OCI-LY1 (cell line): Measurements from ENCODE around the gene MRPL40.

Experiments
- H2AFZ ChIP-seq: fragments of 200-600 bp; sonication (generic), shearing (Covaris generic); 2 replicates; pipeline ENCODE4 v1.6.0; 2014; ENCODE audit warnings: antibody characterized with exemption, mild to moderate bottlenecking, low read length
- H3F3A ChIP-seq: fragments of 200-600 bp; sonication (generic), shearing (Covaris generic); 2 replicates; pipeline ENCODE4 v1.6.0; 2014; ENCODE audit warnings: mild to moderate bottlenecking, antibody characterized with exemption, low read length, moderate library complexity; ENCODE audit not compliant: insufficient read depth
- H3K27ac ChIP-seq: fragments of 200-600 bp; sonication (generic); 2 replicates; pipeline ENCODE4 v1.5.1; 2014; ENCODE audit warnings: low read length, mixed run types, mild to moderate bottlenecking, low read depth; ENCODE audit not compliant: poor library complexity, severe bottlenecking
- H3K27me3 ChIP-seq: fragments of 200-600 bp; sonication (generic); 2 replicates; pipeline ENCODE4 v1.6.0; 2014; ENCODE audit warnings: antibody characterized with exemption, mild to moderate bottlenecking, low read length, moderate library complexity; ENCODE audit not compliant: insufficient read depth
- H3K36me3 ChIP-seq: fragments of 200-600 bp; sonication (generic); 2 replicates; pipeline ENCODE4 v1.6.1; 2014; ENCODE audit warnings: mild to moderate bottlenecking, antibody characterized with exemption, low read length, moderate library complexity, mixed read lengths; ENCODE audit not compliant: insufficient read depth
- H3K4me1 ChIP-seq: fragments of 200-600 bp; sonication (generic); 2 replicates; pipeline ENCODE4 v1.5.1; 2014; ENCODE audit warnings: mild to moderate bottlenecking, low read length, moderate library complexity; ENCODE audit not compliant: insufficient read depth, severe bottlenecking
- H3K4me2 ChIP-seq: fragments of 200-600 bp; sonication (generic), shearing (Covaris generic); 2 replicates; pipeline ENCODE4 v1.6.1; 2014; ENCODE audit warnings: low read length
- H3K4me3 ChIP-seq: fragments of 200-600 bp; sonication (generic); 2 replicates; pipeline ENCODE4 v1.5.1; 2014; ENCODE audit warnings: low read length, low read depth, mild to moderate bottlenecking, mixed read lengths; ENCODE audit not compliant: poor library complexity, severe bottlenecking
- H3K79me2 ChIP-seq: fragments of 200-600 bp; shearing (Covaris generic); 2 replicates; pipeline ENCODE4 v1.6.1; 2016; ENCODE audit warnings: mixed run types, low read length, mixed read lengths; ENCODE audit not compliant: insufficient read depth
- H3K9ac ChIP-seq: fragments of 200-600 bp; sonication (generic), shearing (Covaris generic); 2 replicates; pipeline ENCODE4 v1.6.1; 2014; ENCODE audit warnings: mild to moderate bottlenecking, low read length, mixed read lengths
- H3K9me2 ChIP-seq: fragments of 200-600 bp; sonication (generic), shearing (Covaris generic); 2 replicates; pipeline ENCODE4 v1.6.1; 2014; ENCODE audit warnings: low read depth, mild to moderate bottlenecking, low read length, mixed read lengths
- H3K9me3 ChIP-seq: fragments of 200-600 bp; shearing (Covaris generic); 2 replicates; pipeline ENCODE4 v1.6.1; 2014; ENCODE audit warnings: low read length, mixed read lengths
- H4K20me1 ChIP-seq: fragments of 200-600 bp; sonication (generic), shearing (Covaris generic); 2 replicates; pipeline ENCODE4 v1.6.0; 2016; ENCODE audit warnings: mild to moderate bottlenecking, low read length; ENCODE audit not compliant: insufficient read depth
- EZH2 ChIP-seq: fragments of 200-600 bp; sonication (generic), shearing (Covaris generic); IDR thresholded peaks from 2 replicates; pipeline ENCODE4 v1.8.0; 2017; ENCODE audit warnings: borderline replicate concordance, mixed run types, mild to moderate bottlenecking, antibody characterized with exemption, low read length, moderate library complexity, mixed read lengths
- TF ChIP-seq, protein P1 (sequence below): fragments of 200-600 bp; sonication (generic), shearing (Covaris generic); IDR thresholded peaks from 2 replicates; pipeline ENCODE4 v1.5.1; 2017; ENCODE audit warnings: mild to moderate bottlenecking, antibody characterized with exemption, low read length, moderate library complexity, mixed read lengths

Gene MRPL40

DNA sequence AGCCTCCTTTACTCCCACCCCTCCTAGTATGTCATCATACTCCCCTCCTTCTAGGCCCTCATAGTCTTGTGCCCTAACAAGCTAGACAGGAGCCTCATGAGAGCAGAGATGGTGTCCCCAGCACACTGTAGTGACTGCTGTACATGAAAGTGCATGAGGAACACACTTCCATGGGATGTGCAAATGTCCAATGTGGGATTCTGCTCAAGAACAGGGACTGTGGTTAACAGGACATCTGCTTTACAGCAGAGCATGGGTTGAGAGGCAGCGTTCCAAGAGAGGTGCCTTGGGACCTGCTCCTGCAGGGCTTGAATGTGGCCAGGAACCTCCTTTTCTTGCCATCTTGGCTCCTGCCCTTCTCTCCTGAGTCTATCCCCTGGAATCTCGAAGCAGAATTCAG lies 46.1 kb upstream of the MRPL40 start:
- Histone ChIP-seq H2AFZ (no peak overlapping the region), H3K27ac (no peak overlapping the region), H3K27me3 (no peaks in the 10 kb centered on the region), H3K36me3 (peaks cover 95% of the 10 kb centered on the region), H3K9ac (no peak overlapping the region), H3K4me1 (no peaks in the 10 kb centered on the region), H3K9me3 (no peaks in the 10 kb centered on the region), H3K9me2 (no peaks in the 10 kb centered on the region), H3K4me2 (no peak overlapping the region), H4K20me1 (no peaks in the 10 kb centered on the region), H3F3A (no peaks in the 10 kb centered on the region), H3K4me3 (no peak overlapping the region), H3K79me2 (no peaks in the 10 kb centered on the region)
- TF ChIP-seq, protein P1, sequence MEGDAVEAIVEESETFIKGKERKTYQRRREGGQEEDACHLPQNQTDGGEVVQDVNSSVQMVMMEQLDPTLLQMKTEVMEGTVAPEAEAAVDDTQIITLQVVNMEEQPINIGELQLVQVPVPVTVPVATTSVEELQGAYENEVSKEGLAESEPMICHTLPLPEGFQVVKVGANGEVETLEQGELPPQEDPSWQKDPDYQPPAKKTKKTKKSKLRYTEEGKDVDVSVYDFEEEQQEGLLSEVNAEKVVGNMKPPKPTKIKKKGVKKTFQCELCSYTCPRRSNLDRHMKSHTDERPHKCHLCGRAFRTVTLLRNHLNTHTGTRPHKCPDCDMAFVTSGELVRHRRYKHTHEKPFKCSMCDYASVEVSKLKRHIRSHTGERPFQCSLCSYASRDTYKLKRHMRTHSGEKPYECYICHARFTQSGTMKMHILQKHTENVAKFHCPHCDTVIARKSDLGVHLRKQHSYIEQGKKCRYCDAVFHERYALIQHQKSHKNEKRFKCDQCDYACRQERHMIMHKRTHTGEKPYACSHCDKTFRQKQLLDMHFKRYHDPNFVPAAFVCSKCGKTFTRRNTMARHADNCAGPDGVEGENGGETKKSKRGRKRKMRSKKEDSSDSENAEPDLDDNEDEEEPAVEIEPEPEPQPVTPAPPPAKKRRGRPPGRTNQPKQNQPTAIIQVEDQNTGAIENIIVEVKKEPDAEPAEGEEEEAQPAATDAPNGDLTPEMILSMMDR: no peak
- no peak for TF ChIP-seq EZH2

DNA sequence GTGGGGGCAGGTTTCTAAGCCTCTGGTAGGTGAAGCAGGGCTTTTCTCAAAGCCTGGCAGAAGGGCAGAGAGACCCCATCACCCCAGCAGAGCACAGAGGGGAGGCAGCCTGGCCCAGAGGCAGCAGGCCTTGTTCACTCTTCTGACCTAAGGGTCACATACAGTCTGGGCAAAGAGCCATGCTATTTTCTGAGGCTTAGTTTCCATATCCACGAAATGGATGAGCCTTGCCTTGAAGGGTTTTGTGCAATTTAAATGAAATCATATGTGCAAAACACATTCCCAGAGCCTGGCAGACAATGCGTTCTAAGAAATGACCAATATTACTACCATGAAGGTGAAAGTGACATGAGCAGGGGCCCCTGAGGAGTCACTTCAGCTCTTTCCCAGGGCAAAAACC lies 45.3 kb upstream of the MRPL40 start:
- Histone ChIP-seq H4K20me1 (no peaks in the 10 kb centered on the region), H2AFZ (no peak overlapping the region), H3K9ac (no peak overlapping the region), H3K9me2 (no peaks in the 10 kb centered on the region), H3K4me3 (no peak overlapping the region), H3K9me3 (no peaks in the 10 kb centered on the region), H3F3A (no peaks in the 10 kb centered on the region), H3K4me1 (no peaks in the 10 kb centered on the region), H3K4me2 (no peak overlapping the region), H3K27ac (no peak overlapping the region), H3K27me3 (no peaks in the 10 kb centered on the region), H3K36me3 (peaks cover 91% of the 10 kb centered on the region), H3K79me2 (no peaks in the 10 kb centered on the region)
- no peak for TF ChIP-seq EZH2

GRCh38 chr22:19387575-19387974 lies 44.8 kb upstream of the MRPL40 start:
- H3K4me3 ChIP-seq: no peak overlapping the region
- no peaks in the 10 kb centered on the region for H3F3A ChIP-seq
- H3K79me2 ChIP-seq: no peaks in the 10 kb centered on the region
- H3K9me2 ChIP-seq: no peaks in the 10 kb centered on the region
- no peak overlapping the region for H2AFZ ChIP-seq
- H3K9me3 ChIP-seq: no peaks in the 10 kb centered on the region
- H3K36me3 ChIP-seq: peaks cover 91% of the 10 kb centered on the region
- TF ChIP-seq EZH2: no peak
- TF ChIP-seq, protein P1: no peak
- H3K4me2 ChIP-seq: no peak overlapping the region
- H3K4me1 ChIP-seq: no peaks in the 10 kb centered on the region
- no peaks in the 10 kb centered on the region for H4K20me1 ChIP-seq
- H3K27ac ChIP-seq: no peak overlapping the region
- no peaks in the 10 kb centered on the region for H3K27me3 ChIP-seq
- H3K9ac ChIP-seq: no peak overlapping the region

- Histone ChIP-seq H3K4me2 (no peak overlapping the region), H3K27ac (no peak overlapping the region), H3K9me2 (no peaks in the 10 kb centered on the region), H3K4me3 (no peak overlapping the region), H3F3A (no peaks in the 10 kb centered on the region), H3K36me3 (peaks cover 89% of the 10 kb centered on the region), H3K9me3 (no peaks in the 10 kb centered on the region), H4K20me1 (no peaks in the 10 kb centered on the region), H3K4me1 (no peaks in the 10 kb centered on the region), H2AFZ (no peak overlapping the region), H3K9ac (no peak overlapping the region), H3K79me2 (no peaks in the 10 kb centered on the region), H3K27me3 (no peaks in the 10 kb centered on the region)
- no peak for TF ChIP-seq EZH2
- TF ChIP-seq, protein P1: no peak
Observed at GRCh38 chr22:19393704-19394103, 38.6 kb upstream of the MRPL40 start.
